Mesothelial cell of epicardium (in vitro differentiated cells): ENCODE data around the gene ACER3. TPM values are rescaled to one million over a fixed set of nuclear protein-coding genes. Genes with fewer than 3 reads are reported as not detected.
"Not testable (repeated sequence)": the region's sequence is repeated elsewhere in the genome, so short reads cannot be mapped to it uniquely, and the experiment has no call there.

Experiments used
- DNase-seq, 2 experiments: peaks; one replicate each; pipeline ENCODE4 v3.0.0; 2021; ENCODE audit warnings: low spot score in 2 of 2; ENCODE audit not compliant: unreplicated experiment in 2 of 2
- H3K27ac Mint-ChIP-seq: 2 replicates; pipeline ENCODE4 v1.8.0; 2021; ENCODE audit warnings: mixed read lengths
- H3K27me3 Mint-ChIP-seq: 2 replicates; pipeline ENCODE4 v1.8.0; 2021; ENCODE audit warnings: low read depth, mixed read lengths
- H3K36me3 Mint-ChIP-seq: 2 replicates; pipeline ENCODE4 v1.8.0; 2021; ENCODE audit warnings: mixed read lengths
- H3K4me1 Mint-ChIP-seq: 2 replicates; pipeline ENCODE4 v1.8.0; 2021; ENCODE audit warnings: mixed read lengths
- H3K4me3 Mint-ChIP-seq: 2 replicates; pipeline ENCODE4 v1.8.0; 2021; ENCODE audit warnings: mild to moderate bottlenecking, moderate library complexity, mixed read lengths
- H3K9me3 Mint-ChIP-seq: 2 replicates; pipeline ENCODE4 v1.8.0; 2021; ENCODE audit warnings: mixed read lengths
- total RNA-seq: library from RNA; stranded (reverse); gene quantifications from 3 replicates; pipeline ENCODE4 v1.2.1, GENCODE V29; 2021
- TF ChIP-seq, protein P1 (sequence below): fragments of 200-600 bp; sonication (generic); IDR thresholded peaks from one replicate; pipeline ENCODE4 v1.5.0; 2021; ENCODE audit warnings: antibody characterized with exemption; ENCODE audit not compliant: unreplicated experiment

The ACER3 gene
- total RNA-seq, 1 donor from 2014 or later: 17.5 TPM

DNA sequence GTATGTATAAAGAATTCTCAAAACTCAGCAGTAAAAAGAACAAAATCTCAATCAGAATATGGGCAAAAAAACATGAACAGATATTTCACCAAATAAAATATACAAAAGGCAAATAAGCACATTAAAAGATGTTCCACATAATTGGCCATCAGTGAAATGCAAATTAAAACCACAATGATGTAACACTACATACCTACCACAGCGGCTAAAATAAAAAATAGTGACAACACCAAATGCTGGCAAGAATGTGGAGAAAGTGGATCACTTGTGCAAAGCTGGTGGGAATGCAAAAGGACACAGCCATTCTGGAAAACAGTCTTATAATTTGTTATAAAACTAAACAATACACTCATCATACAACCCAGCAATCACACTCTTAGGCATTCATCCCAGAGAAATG is 38.3 kb upstream of the ACER3 start:
- H3K27ac Mint-ChIP-seq: no peak overlapping the region
- peaks cover 2% of the 10 kb centered on the region for H3K36me3 Mint-ChIP-seq
- H3K27me3 Mint-ChIP-seq: no peaks in the 10 kb centered on the region
- H3K4me1 Mint-ChIP-seq: peaks cover 13% of the 10 kb centered on the region
- no peak overlapping the region for H3K4me3 Mint-ChIP-seq
- peaks cover 19% of the 10 kb centered on the region for H3K9me3 Mint-ChIP-seq
- TF ChIP-seq, protein P1, sequence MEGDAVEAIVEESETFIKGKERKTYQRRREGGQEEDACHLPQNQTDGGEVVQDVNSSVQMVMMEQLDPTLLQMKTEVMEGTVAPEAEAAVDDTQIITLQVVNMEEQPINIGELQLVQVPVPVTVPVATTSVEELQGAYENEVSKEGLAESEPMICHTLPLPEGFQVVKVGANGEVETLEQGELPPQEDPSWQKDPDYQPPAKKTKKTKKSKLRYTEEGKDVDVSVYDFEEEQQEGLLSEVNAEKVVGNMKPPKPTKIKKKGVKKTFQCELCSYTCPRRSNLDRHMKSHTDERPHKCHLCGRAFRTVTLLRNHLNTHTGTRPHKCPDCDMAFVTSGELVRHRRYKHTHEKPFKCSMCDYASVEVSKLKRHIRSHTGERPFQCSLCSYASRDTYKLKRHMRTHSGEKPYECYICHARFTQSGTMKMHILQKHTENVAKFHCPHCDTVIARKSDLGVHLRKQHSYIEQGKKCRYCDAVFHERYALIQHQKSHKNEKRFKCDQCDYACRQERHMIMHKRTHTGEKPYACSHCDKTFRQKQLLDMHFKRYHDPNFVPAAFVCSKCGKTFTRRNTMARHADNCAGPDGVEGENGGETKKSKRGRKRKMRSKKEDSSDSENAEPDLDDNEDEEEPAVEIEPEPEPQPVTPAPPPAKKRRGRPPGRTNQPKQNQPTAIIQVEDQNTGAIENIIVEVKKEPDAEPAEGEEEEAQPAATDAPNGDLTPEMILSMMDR: no peak
- no peak for DNase-seq

GRCh38 chr11:76823481-76824028 is 37.2 kb upstream of the ACER3 start:
- H3K27me3 Mint-ChIP-seq: no peaks in the 10 kb centered on the region
- DNase-seq: no peak
- H3K4me3 Mint-ChIP-seq: no peak overlapping the region
- TF ChIP-seq, protein P1: no peak
- H3K36me3 Mint-ChIP-seq: peaks cover 1% of the 10 kb centered on the region
- peaks cover 15% of the 10 kb centered on the region for H3K9me3 Mint-ChIP-seq
- peak overlapping the region; percentile 41 for H3K27ac Mint-ChIP-seq
- peaks cover 13% of the 10 kb centered on the region for H3K4me1 Mint-ChIP-seq

GRCh38 chr11:76824083-76824939 is 36.4 kb upstream of the ACER3 start:
- H3K36me3 Mint-ChIP-seq: peaks cover 1% of the 10 kb centered on the region
- TF ChIP-seq, protein P1: no peak
- no peak overlapping the region for H3K27ac Mint-ChIP-seq
- no peaks in the 10 kb centered on the region for H3K27me3 Mint-ChIP-seq
- H3K4me3 Mint-ChIP-seq: no peak overlapping the region
- no peak for DNase-seq
- peaks cover 15% of the 10 kb centered on the region for H3K9me3 Mint-ChIP-seq
- peaks cover 13% of the 10 kb centered on the region for H3K4me1 Mint-ChIP-seq

- Mint-ChIP-seq H3K27ac (peak overlapping the region; percentile 34), H3K27me3 (no peaks in the 10 kb centered on the region), H3K4me3 (no peak overlapping the region), H3K36me3 (peaks cover 1% of the 10 kb centered on the region), H3K9me3 (peaks cover 15% of the 10 kb centered on the region), H3K4me1 (peaks cover 13% of the 10 kb centered on the region)
- TF ChIP-seq, protein P1: no peak
- DNase-seq: no peak
These were observed 35.6 kb upstream of the ACER3 start for GRCh38 chr11:76824980-76825725.

GRCh38 chr11:76825726-76826396 is 34.9 kb upstream of the ACER3 start:
- peaks cover 1% of the 10 kb centered on the region for H3K36me3 Mint-ChIP-seq
- no peak for DNase-seq
- H3K9me3 Mint-ChIP-seq: peaks cover 15% of the 10 kb centered on the region
- TF ChIP-seq, protein P1: no peak
- no peak overlapping the region for H3K4me3 Mint-ChIP-seq
- H3K27me3 Mint-ChIP-seq: no peaks in the 10 kb centered on the region
- peak overlapping the region; percentile 11 for H3K27ac Mint-ChIP-seq
- H3K4me1 Mint-ChIP-seq: peaks cover 13% of the 10 kb centered on the region

DNA sequence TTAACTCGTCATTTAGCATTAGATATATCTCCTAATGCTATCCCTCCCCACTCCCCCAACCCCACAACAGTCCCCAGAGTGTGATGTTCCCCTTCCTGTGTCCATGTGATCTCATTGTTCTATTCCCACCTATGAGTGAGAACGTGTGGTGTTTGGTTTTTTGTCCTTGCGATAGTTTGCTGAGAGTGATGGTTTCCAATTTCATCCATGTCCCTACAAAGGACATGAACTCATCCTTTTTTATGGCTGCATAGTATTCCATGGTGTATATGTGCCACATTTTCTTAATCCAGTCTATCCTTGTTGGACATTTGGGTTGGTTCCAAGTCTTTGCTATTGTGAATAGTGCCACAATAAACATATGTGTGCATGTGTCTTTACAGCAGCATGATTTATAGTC is 34.2 kb upstream of the ACER3 start:
- DNase-seq, H3K27me3 Mint-ChIP-seq, H3K27ac Mint-ChIP-seq, H3K36me3 Mint-ChIP-seq, H3K4me3 Mint-ChIP-seq: not testable (repeated sequence)
- Mint-ChIP-seq H3K9me3 (peaks cover 15% of the 10 kb centered on the region), H3K4me1 (peaks cover 13% of the 10 kb centered on the region)

GRCh38 chr11:76827005-76827404 is 33.7 kb upstream of the ACER3 start:
- not testable (repeated sequence) for DNase-seq, H3K4me3 Mint-ChIP-seq, H3K27me3 Mint-ChIP-seq, H3K36me3 Mint-ChIP-seq, H3K27ac Mint-ChIP-seq
- peaks cover 13% of the 10 kb centered on the region for H3K4me1 Mint-ChIP-seq
- peaks cover 12% of the 10 kb centered on the region for H3K9me3 Mint-ChIP-seq
